ENCODE data around the gene VSTM4.
A peak's percentile ranks its signal among the peaks of the same experiment; 100 is the strongest.

Gene VSTM4, protein sequence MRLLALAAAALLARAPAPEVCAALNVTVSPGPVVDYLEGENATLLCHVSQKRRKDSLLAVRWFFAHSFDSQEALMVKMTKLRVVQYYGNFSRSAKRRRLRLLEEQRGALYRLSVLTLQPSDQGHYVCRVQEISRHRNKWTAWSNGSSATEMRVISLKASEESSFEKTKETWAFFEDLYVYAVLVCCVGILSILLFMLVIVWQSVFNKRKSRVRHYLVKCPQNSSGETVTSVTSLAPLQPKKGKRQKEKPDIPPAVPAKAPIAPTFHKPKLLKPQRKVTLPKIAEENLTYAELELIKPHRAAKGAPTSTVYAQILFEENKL

DNA sequence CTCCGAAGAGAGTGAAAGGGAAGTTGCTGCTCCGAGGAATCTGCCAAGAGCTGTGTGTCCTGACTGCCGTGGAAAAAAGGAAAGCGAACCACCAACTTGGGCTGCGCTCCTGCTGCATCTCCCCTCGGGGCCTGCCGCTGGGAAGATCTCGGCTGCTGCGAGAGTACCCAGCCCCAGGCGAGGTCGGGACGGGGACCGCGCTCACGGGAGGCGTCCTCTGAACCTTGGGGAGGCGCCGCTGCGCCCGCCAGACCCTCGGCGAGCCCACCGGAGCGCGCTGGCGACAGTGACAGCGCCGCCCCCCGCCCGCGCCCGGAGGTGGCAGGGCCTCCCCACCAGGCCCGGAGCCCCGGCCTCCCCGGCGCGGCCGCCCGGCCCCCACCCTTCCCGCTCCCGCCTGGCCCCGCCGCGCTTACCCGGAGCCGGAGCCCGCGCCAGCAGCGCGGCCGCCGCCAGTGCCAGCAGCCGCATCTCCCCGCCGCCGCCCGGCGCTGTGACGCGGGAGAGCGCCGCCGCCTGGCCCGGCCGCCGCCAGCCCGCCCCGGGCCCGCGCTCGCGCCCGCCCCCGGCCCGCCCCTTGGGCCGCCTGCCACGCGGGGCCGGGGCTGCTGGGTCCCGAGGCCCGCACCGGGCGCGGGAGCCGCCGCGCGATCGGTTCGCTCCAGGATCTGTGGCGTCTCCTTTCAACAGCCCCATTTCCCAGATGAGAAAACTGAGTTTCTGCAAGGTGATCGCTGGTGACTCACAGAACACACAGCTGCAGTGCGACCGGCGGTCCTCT is at the start of gene VSTM4:
VSTM4 (minus strand) TSS at position 508 of the 781 bp plus-strand sequence; CDS start at position 471, 37 bp downstream.
- TF ChIP-seq, protein P1, sequence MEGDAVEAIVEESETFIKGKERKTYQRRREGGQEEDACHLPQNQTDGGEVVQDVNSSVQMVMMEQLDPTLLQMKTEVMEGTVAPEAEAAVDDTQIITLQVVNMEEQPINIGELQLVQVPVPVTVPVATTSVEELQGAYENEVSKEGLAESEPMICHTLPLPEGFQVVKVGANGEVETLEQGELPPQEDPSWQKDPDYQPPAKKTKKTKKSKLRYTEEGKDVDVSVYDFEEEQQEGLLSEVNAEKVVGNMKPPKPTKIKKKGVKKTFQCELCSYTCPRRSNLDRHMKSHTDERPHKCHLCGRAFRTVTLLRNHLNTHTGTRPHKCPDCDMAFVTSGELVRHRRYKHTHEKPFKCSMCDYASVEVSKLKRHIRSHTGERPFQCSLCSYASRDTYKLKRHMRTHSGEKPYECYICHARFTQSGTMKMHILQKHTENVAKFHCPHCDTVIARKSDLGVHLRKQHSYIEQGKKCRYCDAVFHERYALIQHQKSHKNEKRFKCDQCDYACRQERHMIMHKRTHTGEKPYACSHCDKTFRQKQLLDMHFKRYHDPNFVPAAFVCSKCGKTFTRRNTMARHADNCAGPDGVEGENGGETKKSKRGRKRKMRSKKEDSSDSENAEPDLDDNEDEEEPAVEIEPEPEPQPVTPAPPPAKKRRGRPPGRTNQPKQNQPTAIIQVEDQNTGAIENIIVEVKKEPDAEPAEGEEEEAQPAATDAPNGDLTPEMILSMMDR (IDR thresholded peaks at IDR 0.05; ENCODE audit: borderline replicate concordance, control extremely low read depth, extremely low read depth, insufficient read depth, missing control alignments) = no peak
- in situ Hi-C loops (cut with MboI; ENCODE audit: low sequenced_read_pairs, unreplicated experiment) = no loop called here
- DNase-seq (ENCODE audit: low spot score) = peak; percentile 71

DNA sequence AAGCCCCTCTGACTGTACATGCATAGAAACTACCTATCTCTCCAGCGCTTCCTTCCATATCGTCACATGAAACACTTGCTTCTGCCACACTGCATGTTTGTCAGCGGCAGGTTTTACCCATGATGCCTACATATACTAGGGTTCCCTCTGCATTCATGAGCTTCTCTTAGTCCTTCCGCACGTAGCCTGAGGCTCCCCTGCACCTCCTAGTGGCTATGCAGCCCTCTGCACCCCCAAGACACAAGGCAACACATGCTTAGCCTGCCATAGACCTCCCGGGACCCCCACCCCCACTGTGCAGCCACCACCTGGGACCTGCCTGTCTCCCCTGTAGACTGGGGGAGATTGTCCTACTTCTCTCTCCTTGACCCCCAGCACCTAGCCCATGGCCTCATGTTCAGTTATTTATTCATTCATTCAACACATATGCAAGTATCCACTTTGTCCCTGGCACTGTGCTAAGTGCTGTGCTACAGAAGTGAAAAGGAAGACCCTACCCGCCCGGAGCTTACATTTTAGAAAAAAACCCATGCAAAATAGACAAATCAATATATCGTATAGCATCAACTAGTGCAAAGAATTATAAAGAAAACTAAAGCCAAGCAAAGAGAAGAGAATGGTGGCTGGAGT is 49.4 kb upstream of the VSTM4 start:
- in situ Hi-C loops (cut with MboI; ENCODE audit: low sequenced_read_pairs, unreplicated experiment) = loop anchor here (25.0 kb wide), 1 partner anchor 502 kb away; no protein-coding TSS in a partner anchor
- TF ChIP-seq, protein P1 (IDR thresholded peaks at IDR 0.05; ENCODE audit: borderline replicate concordance, control extremely low read depth, extremely low read depth, insufficient read depth, missing control alignments) = peak; percentile 55
- DNase-seq (ENCODE audit: low spot score) = peak; percentile 66

DNA sequence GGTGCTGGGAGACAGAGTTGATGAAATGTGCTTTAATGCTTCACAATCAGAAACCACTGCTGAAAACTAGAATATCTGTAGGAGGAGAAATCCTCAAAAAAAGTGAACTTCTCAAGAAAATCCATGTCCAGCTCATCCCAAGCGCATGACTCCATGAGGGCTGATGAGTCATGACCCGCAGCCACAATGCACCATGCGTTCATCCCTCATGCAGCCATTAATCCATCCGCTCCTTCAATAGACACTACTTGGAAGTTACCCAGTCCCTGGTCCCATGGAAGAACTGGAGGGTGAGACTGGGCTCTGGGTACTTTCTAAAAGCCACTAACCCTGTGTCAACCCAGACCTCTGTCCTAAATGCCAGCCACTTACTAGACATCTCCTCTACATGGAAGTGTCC is 48.4 kb upstream of the VSTM4 start:
- TF ChIP-seq, protein P1 (IDR thresholded peaks at IDR 0.05; ENCODE audit: borderline replicate concordance, control extremely low read depth, extremely low read depth, insufficient read depth, missing control alignments) = no peak
- DNase-seq (ENCODE audit: low spot score) = no peak
- in situ Hi-C loops (cut with MboI; ENCODE audit: low sequenced_read_pairs, unreplicated experiment) = loop anchor here (25.0 kb wide), 1 partner anchor 501 kb away; no protein-coding TSS in a partner anchor

DNA sequence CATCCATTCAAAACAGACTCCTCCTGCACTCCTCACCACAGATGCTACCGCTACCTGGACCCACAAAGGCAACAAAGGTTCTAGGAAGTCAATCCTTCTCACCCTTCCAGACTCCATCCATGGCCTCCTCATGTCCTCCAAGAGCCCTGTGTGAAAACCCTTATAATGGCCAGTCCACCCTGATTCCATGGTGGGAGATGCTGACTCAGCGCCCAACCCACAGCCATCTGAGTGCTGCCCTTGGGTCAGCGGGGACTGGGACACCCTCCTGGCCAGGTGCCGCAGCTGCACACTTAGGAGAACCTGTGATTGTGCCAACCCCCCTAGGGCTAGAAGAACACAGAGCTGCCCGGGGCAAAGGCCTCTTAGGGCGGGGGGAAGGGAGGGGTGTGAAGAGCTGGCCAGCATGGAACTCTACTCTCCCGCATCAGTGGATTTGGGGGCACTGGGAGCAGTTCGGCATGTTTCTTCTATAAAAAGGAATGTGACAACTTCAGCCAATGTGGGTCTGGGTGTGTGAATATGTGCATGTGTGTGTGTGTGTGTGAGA is 47.5 kb upstream of the VSTM4 start:
- in situ Hi-C loops (cut with MboI; ENCODE audit: low sequenced_read_pairs, unreplicated experiment) = loop anchor here (25.0 kb wide), 1 partner anchor 501 kb away; no protein-coding TSS in a partner anchor
- no peak for DNase-seq (ENCODE audit: low spot score)
- TF ChIP-seq, protein P1 (IDR thresholded peaks at IDR 0.05; ENCODE audit: borderline replicate concordance, control extremely low read depth, extremely low read depth, insufficient read depth, missing control alignments) = no peak

DNA sequence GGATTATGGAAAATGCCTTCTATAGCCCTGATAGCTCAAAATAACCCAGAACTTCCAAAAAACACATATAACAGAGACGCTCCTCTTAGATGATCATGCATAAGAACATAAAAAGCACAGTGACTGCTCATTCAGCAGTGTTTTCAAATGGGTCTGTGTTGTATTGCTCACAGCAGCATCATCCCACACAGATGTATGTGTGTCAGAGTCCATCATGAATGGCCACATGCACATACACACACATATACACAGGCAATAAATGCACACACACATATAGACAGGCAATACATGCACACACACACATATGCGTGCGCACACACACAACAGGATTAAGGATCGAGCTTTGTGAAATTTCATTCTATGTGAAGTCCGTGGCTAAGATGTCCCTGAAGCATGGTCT is 46.7 kb upstream of the VSTM4 start:
- DNase-seq (ENCODE audit: low spot score) = no peak
- in situ Hi-C loops (cut with MboI; ENCODE audit: low sequenced_read_pairs, unreplicated experiment) = loop anchor here (25.0 kb wide), 1 partner anchor 500 kb away; no protein-coding TSS in a partner anchor
- TF ChIP-seq, protein P1 (IDR thresholded peaks at IDR 0.05; ENCODE audit: borderline replicate concordance, control extremely low read depth, extremely low read depth, insufficient read depth, missing control alignments) = no peak
